ENCODE measurements around the gene SETX.

The SETX gene

DNA sequence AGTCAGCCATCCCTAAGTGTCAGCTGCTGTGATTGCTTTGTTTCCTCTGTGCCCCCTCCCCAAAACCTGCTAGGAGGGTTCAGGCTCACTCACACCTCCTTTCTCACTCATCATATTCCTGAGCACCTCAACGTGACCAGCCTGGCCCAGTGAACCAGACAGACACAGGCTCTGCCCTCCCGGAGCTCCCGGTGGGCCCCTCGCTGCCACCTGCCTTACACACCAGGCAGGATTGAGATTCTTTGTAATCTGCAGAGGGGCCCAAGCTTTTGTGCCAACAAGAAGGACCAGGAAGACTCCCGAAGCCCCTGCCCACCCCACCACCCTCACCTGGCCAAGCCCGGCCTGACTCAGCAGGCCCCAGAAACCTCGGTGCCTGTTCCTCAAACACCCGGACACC lies 105.1 kb downstream of the SETX start:
- Histone ChIP-seq H3K9ac (ENCODE audit: low read length) (no peak overlapping the region), H3K4me3 (ENCODE audit: low read length) (no peak overlapping the region), H3K9me3 (ENCODE audit: insufficient read depth, low read length) (no peaks in the 10 kb centered on the region), H3K27ac (ENCODE audit: low read length) (no peak overlapping the region), H3K4me2 (ENCODE audit: low read length) (no peak overlapping the region), H4K20me1 (ENCODE audit: insufficient read depth, low read length) (no peaks in the 10 kb centered on the region), H3K36me3 (replicated peaks; ENCODE audit: low read depth, low read length) (no peaks in the 10 kb centered on the region), H2AFZ (ENCODE audit: low read depth, low read length) (no peak overlapping the region), H3K4me1 (ENCODE audit: low read length) (no peaks in the 10 kb centered on the region), H3K79me2 (ENCODE audit: low read length) (no peaks in the 10 kb centered on the region), H3K27me3 (ENCODE audit: low read depth, low read length) (peaks cover 17% of the 10 kb centered on the region)
- no peak for TF ChIP-seq EZH2phosphoT487 (IDR thresholded peaks at IDR 0.05; ENCODE audit: low read depth)
- TF ChIP-seq, protein P1, sequence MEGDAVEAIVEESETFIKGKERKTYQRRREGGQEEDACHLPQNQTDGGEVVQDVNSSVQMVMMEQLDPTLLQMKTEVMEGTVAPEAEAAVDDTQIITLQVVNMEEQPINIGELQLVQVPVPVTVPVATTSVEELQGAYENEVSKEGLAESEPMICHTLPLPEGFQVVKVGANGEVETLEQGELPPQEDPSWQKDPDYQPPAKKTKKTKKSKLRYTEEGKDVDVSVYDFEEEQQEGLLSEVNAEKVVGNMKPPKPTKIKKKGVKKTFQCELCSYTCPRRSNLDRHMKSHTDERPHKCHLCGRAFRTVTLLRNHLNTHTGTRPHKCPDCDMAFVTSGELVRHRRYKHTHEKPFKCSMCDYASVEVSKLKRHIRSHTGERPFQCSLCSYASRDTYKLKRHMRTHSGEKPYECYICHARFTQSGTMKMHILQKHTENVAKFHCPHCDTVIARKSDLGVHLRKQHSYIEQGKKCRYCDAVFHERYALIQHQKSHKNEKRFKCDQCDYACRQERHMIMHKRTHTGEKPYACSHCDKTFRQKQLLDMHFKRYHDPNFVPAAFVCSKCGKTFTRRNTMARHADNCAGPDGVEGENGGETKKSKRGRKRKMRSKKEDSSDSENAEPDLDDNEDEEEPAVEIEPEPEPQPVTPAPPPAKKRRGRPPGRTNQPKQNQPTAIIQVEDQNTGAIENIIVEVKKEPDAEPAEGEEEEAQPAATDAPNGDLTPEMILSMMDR (IDR thresholded peaks at IDR 0.05; ENCODE audit: low read depth, low read length): no peak

DNA sequence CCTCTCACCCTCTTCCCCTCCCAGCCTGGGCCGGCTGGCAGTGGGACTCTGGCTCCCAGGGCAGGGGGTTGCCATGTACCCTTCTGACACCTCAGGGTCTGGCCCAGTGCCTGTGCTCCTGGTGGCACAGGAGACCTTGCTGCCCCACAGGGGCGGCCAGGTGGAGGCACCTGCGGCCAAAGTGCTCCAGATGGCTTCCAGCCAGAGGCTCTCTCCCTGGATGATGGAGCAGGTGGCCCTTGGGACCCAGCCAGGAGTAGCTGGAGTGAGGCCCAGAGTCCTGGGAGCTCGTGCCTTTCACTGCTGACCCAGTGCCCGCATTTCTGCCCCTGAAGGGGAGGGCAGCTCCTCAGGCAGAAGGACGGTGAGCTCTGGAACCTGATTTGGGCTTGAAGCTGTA lies 105.7 kb downstream of the SETX start:
- peaks cover 17% of the 10 kb centered on the region for H3K27me3 ChIP-seq (ENCODE audit: low read depth, low read length)
- no peaks in the 10 kb centered on the region for H4K20me1 ChIP-seq (ENCODE audit: insufficient read depth, low read length)
- no peak for TF ChIP-seq EZH2phosphoT487 (IDR thresholded peaks at IDR 0.05; ENCODE audit: low read depth)
- TF ChIP-seq, protein P1 (IDR thresholded peaks at IDR 0.05; ENCODE audit: low read depth, low read length): no peak
- H3K9ac ChIP-seq (ENCODE audit: low read length): no peak overlapping the region
- H3K9me3 ChIP-seq (ENCODE audit: insufficient read depth, low read length): no peaks in the 10 kb centered on the region
- no peak overlapping the region for H3K4me3 ChIP-seq (ENCODE audit: low read length)
- no peaks in the 10 kb centered on the region for H3K4me1 ChIP-seq (ENCODE audit: low read length)
- no peak overlapping the region for H3K4me2 ChIP-seq (ENCODE audit: low read length)
- no peaks in the 10 kb centered on the region for H3K79me2 ChIP-seq (ENCODE audit: low read length)
- H3K36me3 ChIP-seq (replicated peaks; ENCODE audit: low read depth, low read length): no peaks in the 10 kb centered on the region
- H2AFZ ChIP-seq (ENCODE audit: low read depth, low read length): no peak overlapping the region
- H3K27ac ChIP-seq (ENCODE audit: low read length): no peak overlapping the region

DNA sequence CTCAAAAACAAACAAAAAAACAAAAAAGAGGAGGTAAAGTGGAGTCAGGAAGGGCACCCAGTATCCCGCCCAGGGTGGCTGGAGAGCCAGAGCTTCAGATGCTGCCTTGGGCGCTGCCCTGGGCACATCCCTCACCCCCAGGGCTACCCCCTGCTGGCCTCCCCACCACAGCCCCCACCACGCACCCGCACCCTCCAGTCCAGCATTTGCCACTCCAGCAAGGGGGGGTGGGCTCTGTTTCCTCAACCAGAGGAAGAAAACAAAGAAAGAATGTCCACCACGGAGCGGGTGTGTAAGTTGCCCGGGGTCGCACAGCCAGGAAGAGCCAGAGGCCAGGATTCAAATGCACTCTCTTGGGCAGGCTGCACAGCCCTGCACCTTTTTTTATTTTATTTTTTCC lies 106.8 kb downstream of the SETX start:
- Histone ChIP-seq H3K4me3 (ENCODE audit: low read length) (no peak overlapping the region), H3K36me3 (replicated peaks; ENCODE audit: low read depth, low read length) (no peaks in the 10 kb centered on the region), H4K20me1 (ENCODE audit: insufficient read depth, low read length) (no peaks in the 10 kb centered on the region), H3K4me1 (ENCODE audit: low read length) (peaks cover 1% of the 10 kb centered on the region; the same call in 1 of the 2 replicates), H3K79me2 (ENCODE audit: low read length) (no peaks in the 10 kb centered on the region), H2AFZ (ENCODE audit: low read depth, low read length) (no peak overlapping the region), H3K4me2 (ENCODE audit: low read length) (no peak overlapping the region), H3K27me3 (ENCODE audit: low read depth, low read length) (peaks cover 21% of the 10 kb centered on the region), H3K9me3 (ENCODE audit: insufficient read depth, low read length) (no peaks in the 10 kb centered on the region), H3K27ac (ENCODE audit: low read length) (no peak overlapping the region), H3K9ac (ENCODE audit: low read length) (no peak overlapping the region)
- TF ChIP-seq, protein P1 (IDR thresholded peaks at IDR 0.05; ENCODE audit: low read depth, low read length): no peak
- TF ChIP-seq EZH2phosphoT487 (IDR thresholded peaks at IDR 0.05; ENCODE audit: low read depth): no peak

DNA sequence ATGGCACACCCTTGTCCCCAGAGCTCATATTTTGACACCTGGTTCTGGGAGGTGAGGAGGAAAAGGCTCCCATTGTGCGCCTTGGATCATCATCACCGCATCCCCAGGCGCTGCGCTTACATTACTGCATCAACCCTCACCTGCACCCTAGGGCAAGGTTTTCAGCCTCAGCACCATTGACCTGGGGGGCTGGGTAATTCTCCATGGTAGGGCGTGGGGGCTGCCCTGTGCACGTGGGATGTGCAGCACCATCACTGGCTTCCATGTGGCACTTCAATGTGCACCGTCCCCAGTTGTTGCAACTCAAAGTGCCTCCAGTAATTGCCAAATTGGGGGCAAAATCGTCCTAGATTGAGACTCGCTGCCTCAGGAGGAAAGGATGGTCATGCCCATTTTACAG lies 109.3 kb downstream of the SETX start:
- TF ChIP-seq EZH2phosphoT487 (IDR thresholded peaks at IDR 0.05; ENCODE audit: low read depth): no peak
- TF ChIP-seq, protein P1 (IDR thresholded peaks at IDR 0.05; ENCODE audit: low read depth, low read length): no peak
- Histone ChIP-seq H3K9ac (ENCODE audit: low read length) (no peak overlapping the region), H3K36me3 (replicated peaks; ENCODE audit: low read depth, low read length) (no peaks in the 10 kb centered on the region), H3K27ac (ENCODE audit: low read length) (no peak overlapping the region), H3K9me3 (ENCODE audit: insufficient read depth, low read length) (no peaks in the 10 kb centered on the region), H3K27me3 (ENCODE audit: low read depth, low read length) (peaks cover 28% of the 10 kb centered on the region), H3K79me2 (ENCODE audit: low read length) (no peaks in the 10 kb centered on the region), H3K4me2 (ENCODE audit: low read length) (no peak overlapping the region), H2AFZ (ENCODE audit: low read depth, low read length) (no peak overlapping the region), H4K20me1 (ENCODE audit: insufficient read depth, low read length) (0 out of 2 replicates have a peak, but pooled peaks cover under 1% of the 10 kb centered on the region), H3K4me3 (ENCODE audit: low read length) (no peak overlapping the region), H3K4me1 (ENCODE audit: low read length) (peaks cover 7% of the 10 kb centered on the region; the same call in 1 of the 2 replicates)

All from OCI-LY3 (cell line).